OCI-LY1 (cell line): ENCODE measurements around the gene MAP2K2.
A peak's percentile ranks its signal among the peaks of the same experiment; 100 is the strongest.

Experiments
- H2AFZ ChIP-seq: fragments of 200-600 bp; sonication (generic), shearing (Covaris generic); 2 replicates; pipeline ENCODE4 v1.6.0; 2014; ENCODE audit warnings: antibody characterized with exemption, mild to moderate bottlenecking, low read length
- H3F3A ChIP-seq: fragments of 200-600 bp; sonication (generic), shearing (Covaris generic); 2 replicates; pipeline ENCODE4 v1.6.0; 2014; ENCODE audit warnings: mild to moderate bottlenecking, antibody characterized with exemption, low read length, moderate library complexity; ENCODE audit not compliant: insufficient read depth
- H3K27ac ChIP-seq: fragments of 200-600 bp; sonication (generic); 2 replicates; pipeline ENCODE4 v1.5.1; 2014; ENCODE audit warnings: low read length, mixed run types, mild to moderate bottlenecking, low read depth; ENCODE audit not compliant: poor library complexity, severe bottlenecking
- H3K27me3 ChIP-seq: fragments of 200-600 bp; sonication (generic); 2 replicates; pipeline ENCODE4 v1.6.0; 2014; ENCODE audit warnings: antibody characterized with exemption, mild to moderate bottlenecking, low read length, moderate library complexity; ENCODE audit not compliant: insufficient read depth
- H3K36me3 ChIP-seq: fragments of 200-600 bp; sonication (generic); 2 replicates; pipeline ENCODE4 v1.6.1; 2014; ENCODE audit warnings: mild to moderate bottlenecking, antibody characterized with exemption, low read length, moderate library complexity, mixed read lengths; ENCODE audit not compliant: insufficient read depth
- H3K4me1 ChIP-seq: fragments of 200-600 bp; sonication (generic); 2 replicates; pipeline ENCODE4 v1.5.1; 2014; ENCODE audit warnings: mild to moderate bottlenecking, low read length, moderate library complexity; ENCODE audit not compliant: insufficient read depth, severe bottlenecking
- H3K4me2 ChIP-seq: fragments of 200-600 bp; sonication (generic), shearing (Covaris generic); 2 replicates; pipeline ENCODE4 v1.6.1; 2014; ENCODE audit warnings: low read length
- H3K4me3 ChIP-seq: fragments of 200-600 bp; sonication (generic); 2 replicates; pipeline ENCODE4 v1.5.1; 2014; ENCODE audit warnings: low read length, low read depth, mild to moderate bottlenecking, mixed read lengths; ENCODE audit not compliant: poor library complexity, severe bottlenecking
- H3K79me2 ChIP-seq: fragments of 200-600 bp; shearing (Covaris generic); 2 replicates; pipeline ENCODE4 v1.6.1; 2016; ENCODE audit warnings: mixed run types, low read length, mixed read lengths; ENCODE audit not compliant: insufficient read depth
- H3K9ac ChIP-seq: fragments of 200-600 bp; sonication (generic), shearing (Covaris generic); 2 replicates; pipeline ENCODE4 v1.6.1; 2014; ENCODE audit warnings: mild to moderate bottlenecking, low read length, mixed read lengths
- H3K9me2 ChIP-seq: fragments of 200-600 bp; sonication (generic), shearing (Covaris generic); 2 replicates; pipeline ENCODE4 v1.6.1; 2014; ENCODE audit warnings: low read depth, mild to moderate bottlenecking, low read length, mixed read lengths
- H3K9me3 ChIP-seq: fragments of 200-600 bp; shearing (Covaris generic); 2 replicates; pipeline ENCODE4 v1.6.1; 2014; ENCODE audit warnings: low read length, mixed read lengths
- H4K20me1 ChIP-seq: fragments of 200-600 bp; sonication (generic), shearing (Covaris generic); 2 replicates; pipeline ENCODE4 v1.6.0; 2016; ENCODE audit warnings: mild to moderate bottlenecking, low read length; ENCODE audit not compliant: insufficient read depth
- CTCF ChIP-seq: fragments of 200-600 bp; sonication (generic), shearing (Covaris generic); IDR thresholded peaks from 2 replicates; pipeline ENCODE4 v1.5.1; 2017; ENCODE audit warnings: mild to moderate bottlenecking, antibody characterized with exemption, low read length, moderate library complexity, mixed read lengths
- EZH2 ChIP-seq: fragments of 200-600 bp; sonication (generic), shearing (Covaris generic); IDR thresholded peaks from 2 replicates; pipeline ENCODE4 v1.8.0; 2017; ENCODE audit warnings: borderline replicate concordance, mixed run types, mild to moderate bottlenecking, antibody characterized with exemption, low read length, moderate library complexity, mixed read lengths

MAP2K2 gene

GRCh38 chr19:4059453-4059871 is 64.5 kb downstream of the MAP2K2 start:
- Histone ChIP-seq H3K27me3 (no peaks in the 10 kb centered on the region), H3K4me1 (peaks cover 54% of the 10 kb centered on the region), H3K4me3 (peak overlapping the region; percentile 95), H3K27ac (no peak overlapping the region), H2AFZ (no peak overlapping the region), H3K9me2 (no peaks in the 10 kb centered on the region), H3K79me2 (peaks cover 76% of the 10 kb centered on the region), H3K36me3 (peaks cover 35% of the 10 kb centered on the region), H3K9me3 (no peaks in the 10 kb centered on the region), H3K9ac (no peak overlapping the region), H3K4me2 (peak overlapping the region; percentile 89; the same call in 1 of the 2 replicates), H3F3A (no peaks in the 10 kb centered on the region), H4K20me1 (no peaks in the 10 kb centered on the region)
- TF ChIP-seq CTCF, result no peak
- TF ChIP-seq EZH2, result no peak

- Histone ChIP-seq H3K79me2 (peaks cover 71% of the 10 kb centered on the region), H3K9ac (no peak overlapping the region), H4K20me1 (no peaks in the 10 kb centered on the region), H3K27ac (no peak overlapping the region), H3K9me2 (no peaks in the 10 kb centered on the region), H3K4me2 (peak overlapping the region; percentile 89; the same call in 1 of the 2 replicates), H3K27me3 (no peaks in the 10 kb centered on the region), H3K4me1 (peaks cover 50% of the 10 kb centered on the region), H3K36me3 (peaks cover 35% of the 10 kb centered on the region), H3F3A (no peaks in the 10 kb centered on the region), H3K4me3 (no peak overlapping the region), H3K9me3 (no peaks in the 10 kb centered on the region), H2AFZ (no peak overlapping the region)
- no peak for TF ChIP-seq CTCF
- no peak for TF ChIP-seq EZH2
These were observed 65.0 kb downstream of the MAP2K2 start for GRCh38 chr19:4058693-4059452.

GRCh38 chr19:4057931-4058692 is 65.8 kb downstream of the MAP2K2 start:
- H3K27me3 ChIP-seq, result no peaks in the 10 kb centered on the region
- H3K79me2 ChIP-seq, result peaks cover 65% of the 10 kb centered on the region
- TF ChIP-seq EZH2, result no peak
- TF ChIP-seq CTCF, result no peak
- no peaks in the 10 kb centered on the region for H3K9me2 ChIP-seq
- no peaks in the 10 kb centered on the region for H3F3A ChIP-seq
- no peak overlapping the region for H3K9ac ChIP-seq
- peaks cover 35% of the 10 kb centered on the region for H3K36me3 ChIP-seq
- peaks cover 44% of the 10 kb centered on the region for H3K4me1 ChIP-seq
- no peaks in the 10 kb centered on the region for H4K20me1 ChIP-seq
- H3K9me3 ChIP-seq, result no peaks in the 10 kb centered on the region
- no peak overlapping the region for H3K4me3 ChIP-seq
- no peak overlapping the region for H3K27ac ChIP-seq
- no peak overlapping the region for H3K4me2 ChIP-seq
- H2AFZ ChIP-seq, result no peak overlapping the region
